Smooth muscle cell (in vitro differentiated cells): Measurements from ENCODE around the gene COL4A1. TPM values are rescaled to one million over a fixed set of nuclear protein-coding genes. Genes with fewer than 3 reads are reported as not detected.

Experiments used
- DNase-seq: peaks from one replicate; lab custom pipeline; 2025; ENCODE audit not compliant: unreplicated experiment; lab: John Stamatoyannopoulos, UW
- H2AFZ ChIP-seq: fragments of 200-600 bp; sonication (generic); 2 replicates; pipeline ENCODE4 v1.6.0; 2016; ENCODE audit warnings: antibody characterized with exemption, low read depth, mild to moderate bottlenecking
- H3F3A ChIP-seq: fragments of 200-600 bp; sonication (generic); 2 replicates; pipeline ENCODE4 v1.6.0; 2017; ENCODE audit warnings: antibody characterized with exemption, low read depth
- H3K27ac ChIP-seq: fragments of 200-600 bp; sonication (generic); 2 replicates; pipeline ENCODE4 v1.5.1; 2016; ENCODE audit warnings: low read depth, mild to moderate bottlenecking
- H3K27me3 ChIP-seq: fragments of 200-600 bp; sonication (generic); 2 replicates; pipeline ENCODE4 v1.6.1; 2016; ENCODE audit warnings: low read depth, mild to moderate bottlenecking
- H3K36me3 ChIP-seq: fragments of 200-600 bp; sonication (generic); 2 replicates; pipeline ENCODE4 v1.5.1; 2016; ENCODE audit warnings: low read depth
- H3K4me1 ChIP-seq: fragments of 200-600 bp; sonication (generic); 2 replicates; pipeline ENCODE4 v1.5.1; 2016; ENCODE audit warnings: low read depth
- H3K4me2 ChIP-seq: fragments of 200-600 bp; sonication (generic); 2 replicates; pipeline ENCODE4 v1.6.0; 2016; ENCODE audit warnings: mild to moderate bottlenecking
- H3K4me3 ChIP-seq: fragments of 200-600 bp; sonication (generic); 2 replicates; pipeline ENCODE4 v1.5.1; 2016; ENCODE audit warnings: mild to moderate bottlenecking
- H3K79me2 ChIP-seq: fragments of 200-600 bp; sonication (generic); 2 replicates; pipeline ENCODE4 v1.6.0; 2016; ENCODE audit warnings: low read depth, mild to moderate bottlenecking
- H3K9ac ChIP-seq: fragments of 200-600 bp; sonication (generic); 2 replicates; pipeline ENCODE4 v1.6.0; 2016; ENCODE audit warnings: low read depth
- H3K9me3 ChIP-seq: fragments of 200-600 bp; sonication (generic); replicated peaks from 2 replicates; pipeline ENCODE4 v1.5.1; 2016; ENCODE audit warnings: low read depth
- H4K20me1 ChIP-seq: fragments of 200-600 bp; sonication (generic); 2 replicates; pipeline ENCODE4 v1.6.0; 2016; ENCODE audit warnings: low read depth
- WGBS: methylation state at CpG from one replicate; pipeline ENCODE4 v1.1.7; 2016; ENCODE audit warnings: low lambda C conversion rate; 5-methylcytosine and 5-hydroxymethylcytosine counted together
- polyA plus RNA-seq: library from polyadenylated mRNA; unstranded; fragments of >200 nt; fragmentation: Nextera tagmentation; extraction: Ambion mirVana; gene quantifications from 2 replicates; pipeline ENCODE4 v1.2.1, GENCODE V29; 2016
- total RNA-seq: library from RNA; depleted of rRNA; stranded (reverse); fragments of >200 nt; gene quantifications from 2 replicates; pipeline ENCODE4 v1.2.3, GENCODE V29; 2014
- TF ChIP-seq, protein P1 (sequence below): fragments of 200-600 bp; sonication (generic); IDR thresholded peaks from 2 replicates; pipeline ENCODE4 v1.5.1; 2017; ENCODE audit warnings: borderline replicate concordance, mild to moderate bottlenecking, antibody characterized with exemption; ENCODE audit not compliant: insufficient read depth, poor library complexity, severe bottlenecking

COL4A1 gene
- total and polyA plus RNA-seq, 2 experiments from 2014 or later, result 2,409 to 4,372 TPM

DNA sequence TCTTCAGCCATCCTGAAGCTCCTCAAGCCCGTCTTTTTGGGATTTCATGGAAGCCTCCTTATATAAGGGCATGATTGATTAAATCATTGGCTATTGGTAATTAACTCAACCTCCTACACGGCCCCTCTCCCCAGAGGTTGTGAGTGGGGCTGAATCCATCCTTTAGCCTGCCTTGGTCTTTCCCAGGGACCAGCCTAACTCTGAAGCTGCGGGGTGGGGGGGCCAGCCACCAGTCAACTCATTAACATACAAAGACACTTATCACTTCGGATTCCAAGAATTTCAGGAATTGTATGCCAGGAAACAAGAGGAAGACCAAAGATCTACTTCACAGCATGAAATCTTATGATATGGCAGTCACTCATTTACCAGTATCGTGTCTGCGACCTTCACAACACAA is 9.9 kb downstream of the COL4A1 start:
- 79% methylated on average over 6 of the region's 6 CpGs for WGBS
- no peak overlapping the region for H2AFZ ChIP-seq
- peaks cover 100% of the 10 kb centered on the region for H4K20me1 ChIP-seq
- peaks cover 98% of the 10 kb centered on the region for H3K79me2 ChIP-seq
- H3F3A ChIP-seq, result peaks cover 52% of the 10 kb centered on the region
- H3K9me3 ChIP-seq, result no peaks in the 10 kb centered on the region
- H3K4me3 ChIP-seq, result no peak overlapping the region
- H3K36me3 ChIP-seq, result peaks cover 4% of the 10 kb centered on the region
- peak overlapping the region; percentile 15 for H3K4me2 ChIP-seq
- TF ChIP-seq, protein P1, sequence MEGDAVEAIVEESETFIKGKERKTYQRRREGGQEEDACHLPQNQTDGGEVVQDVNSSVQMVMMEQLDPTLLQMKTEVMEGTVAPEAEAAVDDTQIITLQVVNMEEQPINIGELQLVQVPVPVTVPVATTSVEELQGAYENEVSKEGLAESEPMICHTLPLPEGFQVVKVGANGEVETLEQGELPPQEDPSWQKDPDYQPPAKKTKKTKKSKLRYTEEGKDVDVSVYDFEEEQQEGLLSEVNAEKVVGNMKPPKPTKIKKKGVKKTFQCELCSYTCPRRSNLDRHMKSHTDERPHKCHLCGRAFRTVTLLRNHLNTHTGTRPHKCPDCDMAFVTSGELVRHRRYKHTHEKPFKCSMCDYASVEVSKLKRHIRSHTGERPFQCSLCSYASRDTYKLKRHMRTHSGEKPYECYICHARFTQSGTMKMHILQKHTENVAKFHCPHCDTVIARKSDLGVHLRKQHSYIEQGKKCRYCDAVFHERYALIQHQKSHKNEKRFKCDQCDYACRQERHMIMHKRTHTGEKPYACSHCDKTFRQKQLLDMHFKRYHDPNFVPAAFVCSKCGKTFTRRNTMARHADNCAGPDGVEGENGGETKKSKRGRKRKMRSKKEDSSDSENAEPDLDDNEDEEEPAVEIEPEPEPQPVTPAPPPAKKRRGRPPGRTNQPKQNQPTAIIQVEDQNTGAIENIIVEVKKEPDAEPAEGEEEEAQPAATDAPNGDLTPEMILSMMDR, result no peak
- H3K27me3 ChIP-seq, result no peaks in the 10 kb centered on the region
- no peak for DNase-seq
- H3K9ac ChIP-seq, result no peak overlapping the region
- peak overlapping the region; percentile 94 for H3K27ac ChIP-seq
- H3K4me1 ChIP-seq, result peaks cover 43% of the 10 kb centered on the region

- DNase-seq, result no peak
- Histone ChIP-seq H4K20me1 (peaks cover 100% of the 10 kb centered on the region), H3K9me3 (no peaks in the 10 kb centered on the region), H3K9ac (no peak overlapping the region), H3K4me2 (no peak overlapping the region), H2AFZ (no peak overlapping the region), H3K27me3 (no peaks in the 10 kb centered on the region), H3K4me1 (peaks cover 24% of the 10 kb centered on the region), H3K27ac (peak overlapping the region; percentile 63), H3F3A (peaks cover 50% of the 10 kb centered on the region), H3K36me3 (peaks cover 4% of the 10 kb centered on the region), H3K4me3 (no peak overlapping the region), H3K79me2 (peaks cover 100% of the 10 kb centered on the region)
- TF ChIP-seq, protein P1, result no peak
Measured at GRCh38 chr13:110294622-110295021, 12.3 kb downstream of the COL4A1 start.

GRCh38 chr13:110294146-110294545 is 12.8 kb downstream of the COL4A1 start:
- 89% methylated on average over 3 of the region's 3 CpGs for WGBS
- Histone ChIP-seq H2AFZ (no peak overlapping the region), H3F3A (peaks cover 53% of the 10 kb centered on the region), H3K27ac (peak overlapping the region; percentile 63), H3K4me1 (peaks cover 19% of the 10 kb centered on the region), H3K36me3 (peaks cover 4% of the 10 kb centered on the region), H3K9me3 (no peaks in the 10 kb centered on the region), H3K9ac (no peak overlapping the region), H4K20me1 (peaks cover 100% of the 10 kb centered on the region), H3K4me3 (no peak overlapping the region), H3K79me2 (peaks cover 100% of the 10 kb centered on the region), H3K4me2 (no peak overlapping the region), H3K27me3 (no peaks in the 10 kb centered on the region)
- DNase-seq, result no peak
- TF ChIP-seq, protein P1, result no peak

DNA sequence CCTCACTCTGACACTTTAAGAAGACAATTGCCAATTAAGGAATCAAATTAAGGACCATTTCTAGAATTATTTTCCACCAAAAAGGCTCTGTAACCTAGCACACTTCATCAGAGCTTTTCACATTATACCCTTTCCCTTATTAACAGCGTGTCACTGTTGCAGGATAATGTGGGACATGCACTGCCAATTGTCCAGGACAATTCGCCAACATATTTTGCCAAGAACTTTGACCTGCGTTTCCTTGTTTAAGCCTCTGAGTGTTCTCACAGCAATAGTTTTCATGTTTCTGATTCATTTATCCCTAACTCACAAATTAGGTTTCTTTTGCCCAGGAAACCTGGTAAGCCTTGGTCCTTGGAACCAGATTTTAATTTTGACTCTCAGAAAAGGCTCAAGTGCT is 13.3 kb downstream of the COL4A1 start:
- Histone ChIP-seq H3K4me3 (no peak overlapping the region), H4K20me1 (peaks cover 100% of the 10 kb centered on the region), H3K4me1 (peaks cover 14% of the 10 kb centered on the region), H3K36me3 (peaks cover 4% of the 10 kb centered on the region), H3K27ac (peak overlapping the region; percentile 63), H2AFZ (no peak overlapping the region), H3K9me3 (no peaks in the 10 kb centered on the region), H3K27me3 (no peaks in the 10 kb centered on the region), H3K9ac (no peak overlapping the region), H3F3A (peaks cover 53% of the 10 kb centered on the region), H3K79me2 (peaks cover 98% of the 10 kb centered on the region), H3K4me2 (no peak overlapping the region)
- TF ChIP-seq, protein P1, result no peak
- DNase-seq, result no peak
- WGBS, result 95% methylated on average over 3 of the region's 3 CpGs
